ENCODE results near the gene C15orf62.

C15orf62 gene

DNA sequence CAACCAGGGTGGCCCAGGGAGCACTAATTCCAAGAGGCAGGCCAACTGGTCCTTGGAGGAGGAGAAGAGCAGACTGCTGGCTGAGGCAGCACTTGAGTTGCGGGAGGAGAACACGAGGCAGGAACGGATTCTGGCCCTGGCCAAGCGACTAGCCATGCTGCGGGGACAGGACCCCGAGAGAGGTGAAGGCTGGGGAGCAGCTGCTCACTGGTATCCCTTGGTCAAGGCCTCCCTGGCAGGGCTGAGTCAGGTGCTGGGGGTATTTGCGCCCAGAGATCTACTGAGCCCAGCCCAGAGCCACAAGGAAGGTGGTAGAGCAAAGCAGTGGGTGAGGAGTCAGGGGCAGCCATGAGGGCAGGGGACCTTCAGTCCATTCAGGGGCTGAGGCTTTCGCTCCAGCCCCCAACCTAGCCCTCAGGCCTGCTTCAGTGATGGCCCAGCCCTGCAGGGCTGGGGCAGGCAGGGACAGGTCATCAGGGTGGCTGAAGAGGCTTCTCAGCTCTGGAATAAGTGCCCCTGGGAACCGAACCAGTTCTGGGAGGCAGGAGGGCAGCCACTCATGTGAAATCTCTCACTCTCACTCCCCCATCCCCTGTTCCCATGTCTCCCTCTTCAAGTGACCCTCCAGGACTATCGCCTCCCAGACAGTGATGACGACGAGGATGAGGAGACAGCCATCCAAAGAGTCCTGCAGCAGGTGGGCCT is 43.1 kb downstream of the C15orf62 start:
- no peak overlapping the region for H3K9ac ChIP-seq (ENCODE audit: low read length)
- no peak overlapping the region for H3K27ac ChIP-seq (ENCODE audit: low read length)
- H2AFZ ChIP-seq (ENCODE audit: low read depth, low read length): no peak overlapping the region
- H3K4me2 ChIP-seq (ENCODE audit: low read length): no peak overlapping the region
- peaks cover 10% of the 10 kb centered on the region for H3K4me1 ChIP-seq (ENCODE audit: low read length)
- H3K9me3 ChIP-seq (ENCODE audit: insufficient read depth, low read length): no peaks in the 10 kb centered on the region
- no peaks in the 10 kb centered on the region for H3K36me3 ChIP-seq (replicated peaks; ENCODE audit: low read depth, low read length)
- no peaks in the 10 kb centered on the region for H3K79me2 ChIP-seq (ENCODE audit: low read length)
- no peaks in the 10 kb centered on the region for H3K27me3 ChIP-seq (ENCODE audit: low read depth, low read length)
- no peak overlapping the region for H3K4me3 ChIP-seq (ENCODE audit: low read length)
- TF ChIP-seq, protein P1, sequence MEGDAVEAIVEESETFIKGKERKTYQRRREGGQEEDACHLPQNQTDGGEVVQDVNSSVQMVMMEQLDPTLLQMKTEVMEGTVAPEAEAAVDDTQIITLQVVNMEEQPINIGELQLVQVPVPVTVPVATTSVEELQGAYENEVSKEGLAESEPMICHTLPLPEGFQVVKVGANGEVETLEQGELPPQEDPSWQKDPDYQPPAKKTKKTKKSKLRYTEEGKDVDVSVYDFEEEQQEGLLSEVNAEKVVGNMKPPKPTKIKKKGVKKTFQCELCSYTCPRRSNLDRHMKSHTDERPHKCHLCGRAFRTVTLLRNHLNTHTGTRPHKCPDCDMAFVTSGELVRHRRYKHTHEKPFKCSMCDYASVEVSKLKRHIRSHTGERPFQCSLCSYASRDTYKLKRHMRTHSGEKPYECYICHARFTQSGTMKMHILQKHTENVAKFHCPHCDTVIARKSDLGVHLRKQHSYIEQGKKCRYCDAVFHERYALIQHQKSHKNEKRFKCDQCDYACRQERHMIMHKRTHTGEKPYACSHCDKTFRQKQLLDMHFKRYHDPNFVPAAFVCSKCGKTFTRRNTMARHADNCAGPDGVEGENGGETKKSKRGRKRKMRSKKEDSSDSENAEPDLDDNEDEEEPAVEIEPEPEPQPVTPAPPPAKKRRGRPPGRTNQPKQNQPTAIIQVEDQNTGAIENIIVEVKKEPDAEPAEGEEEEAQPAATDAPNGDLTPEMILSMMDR (IDR thresholded peaks at IDR 0.05; ENCODE audit: low read depth, low read length): no peak
- no peak for TF ChIP-seq EZH2phosphoT487 (IDR thresholded peaks at IDR 0.05; ENCODE audit: low read depth)
- no peaks in the 10 kb centered on the region for H4K20me1 ChIP-seq (ENCODE audit: insufficient read depth, low read length)

- H3K4me2 ChIP-seq (ENCODE audit: low read length): no peak overlapping the region
These were observed 45.4 kb downstream of the C15orf62 start for GRCh38 chr15:40815042-40815698.

GRCh38 chr15:40819048-40819447 is 49.3 kb downstream of the C15orf62 start:
- Histone ChIP-seq H3K9ac (ENCODE audit: low read length) (no peak overlapping the region), H2AFZ (ENCODE audit: low read depth, low read length) (no peak overlapping the region), H3K27me3 (ENCODE audit: low read depth, low read length) (no peaks in the 10 kb centered on the region), H4K20me1 (ENCODE audit: insufficient read depth, low read length) (no peaks in the 10 kb centered on the region), H3K4me2 (ENCODE audit: low read length) (no peak overlapping the region), H3K36me3 (replicated peaks; ENCODE audit: low read depth, low read length) (no peaks in the 10 kb centered on the region), H3K27ac (ENCODE audit: low read length) (no peak overlapping the region), H3K9me3 (ENCODE audit: insufficient read depth, low read length) (no peaks in the 10 kb centered on the region), H3K4me1 (ENCODE audit: low read length) (no peaks in the 10 kb centered on the region), H3K79me2 (ENCODE audit: low read length) (no peaks in the 10 kb centered on the region), H3K4me3 (ENCODE audit: low read length) (no peak overlapping the region)
- TF ChIP-seq EZH2phosphoT487 (IDR thresholded peaks at IDR 0.05; ENCODE audit: low read depth): no peak
- TF ChIP-seq, protein P1 (IDR thresholded peaks at IDR 0.05; ENCODE audit: low read depth, low read length): no peak

More at GRCh38 chr15:40815042-40815698, 45.4 kb downstream of the C15orf62 start:
- Histone ChIP-seq H4K20me1 (ENCODE audit: insufficient read depth, low read length) (no peaks in the 10 kb centered on the region), H3K36me3 (replicated peaks; ENCODE audit: low read depth, low read length) (no peaks in the 10 kb centered on the region), H3K9ac (ENCODE audit: low read length) (no peak overlapping the region), H3K4me1 (ENCODE audit: low read length) (no peaks in the 10 kb centered on the region), H3K79me2 (ENCODE audit: low read length) (no peaks in the 10 kb centered on the region), H2AFZ (ENCODE audit: low read depth, low read length) (no peak overlapping the region), H3K27ac (ENCODE audit: low read length) (no peak overlapping the region), H3K4me3 (ENCODE audit: low read length) (no peak overlapping the region), H3K9me3 (ENCODE audit: insufficient read depth, low read length) (no peaks in the 10 kb centered on the region), H3K27me3 (ENCODE audit: low read depth, low read length) (no peaks in the 10 kb centered on the region)
- TF ChIP-seq EZH2phosphoT487 (IDR thresholded peaks at IDR 0.05; ENCODE audit: low read depth): no peak
- TF ChIP-seq, protein P1 (IDR thresholded peaks at IDR 0.05; ENCODE audit: low read depth, low read length): no peak

GRCh38 chr15:40821195-40821594 is 51.4 kb downstream of the C15orf62 start:
- TF ChIP-seq EZH2phosphoT487 (IDR thresholded peaks at IDR 0.05; ENCODE audit: low read depth): no peak
- TF ChIP-seq, protein P1 (IDR thresholded peaks at IDR 0.05; ENCODE audit: low read depth, low read length): no peak
- H2AFZ ChIP-seq (ENCODE audit: low read depth, low read length): no peak overlapping the region
- H3K4me3 ChIP-seq (ENCODE audit: low read length): no peak overlapping the region
- H3K27ac ChIP-seq (ENCODE audit: low read length): no peak overlapping the region
- no peaks in the 10 kb centered on the region for H4K20me1 ChIP-seq (ENCODE audit: insufficient read depth, low read length)
- H3K4me1 ChIP-seq (ENCODE audit: low read length): no peaks in the 10 kb centered on the region
- H3K27me3 ChIP-seq (ENCODE audit: low read depth, low read length): 0 out of 2 replicates have a peak, but pooled peaks cover 3% of the 10 kb centered on the region
- no peaks in the 10 kb centered on the region for H3K9me3 ChIP-seq (ENCODE audit: insufficient read depth, low read length)
- no peak overlapping the region for H3K4me2 ChIP-seq (ENCODE audit: low read length)
- H3K36me3 ChIP-seq (replicated peaks; ENCODE audit: low read depth, low read length): no peaks in the 10 kb centered on the region
- H3K79me2 ChIP-seq (ENCODE audit: low read length): no peaks in the 10 kb centered on the region
- H3K9ac ChIP-seq (ENCODE audit: low read length): no peak overlapping the region
